Gastrocnemius medialis (tissue), 4 donors: ENCODE results near the gene FMNL3.

Experiments used
- CTCF ChIP-seq, 5 experiments: fragments of 450-650 bp in 3 of 5; fragments of 200-600 bp in 2 of 5; sonication (generic) in 2 of 5; IDR thresholded peaks in 4 of 5; conservative IDR thresholded peaks in 1 of 5; 1 replicate in 4 of 5; 2 replicates in 1 of 5; pipeline ENCODE4 v1.5.1; 2016 to 2019; ENCODE audit warnings: antibody characterized with exemption in 5 of 5, mild to moderate bottlenecking in 3 of 5, moderate library complexity in 3 of 5
- POLR2A ChIP-seq, 2 donors: fragments of 450-650 bp; IDR thresholded peaks; one replicate each; pipeline ENCODE4 v1.6.1; 2017; ENCODE audit warnings: antibody characterized with exemption in 2 of 2, mild to moderate bottlenecking in 2 of 2, moderate library complexity in 2 of 2

GRCh38 chr12:49707128-49707811, at the start of gene FMNL3:
- TF ChIP-seq CTCF (IDR thresholded peaks at IDR 0.05 in 4 of 5, conservative IDR thresholded peaks at IDR 0.05 in 1 of 5) (peak; percentile 92 to 99 (median 98)), POLR2A (IDR thresholded peaks at IDR 0.05) (peak; percentile 59 to 60)
